SKM-1 treated with dmso at 0.1 percent for 144 hours (cell line): Measurements from ENCODE around the gene FANCM.
"Not testable (repeated sequence)": the region's sequence is repeated elsewhere in the genome, so short reads cannot be mapped to it uniquely, and the experiment has no call there.

ENCODE experiments used
- DNase-seq: peaks from one replicate; lab custom pipeline; 2025; ENCODE audit not compliant: unreplicated experiment; lab: John Stamatoyannopoulos, UW

FANCM gene

GRCh38 chr14:45142083-45142482, 6.4 kb downstream of the FANCM start:
- DNase-seq: not testable (repeated sequence)

- DNase-seq: no peak
These were observed 8.9 kb downstream of the FANCM start for GRCh38 chr14:45144658-45145057.

DNA sequence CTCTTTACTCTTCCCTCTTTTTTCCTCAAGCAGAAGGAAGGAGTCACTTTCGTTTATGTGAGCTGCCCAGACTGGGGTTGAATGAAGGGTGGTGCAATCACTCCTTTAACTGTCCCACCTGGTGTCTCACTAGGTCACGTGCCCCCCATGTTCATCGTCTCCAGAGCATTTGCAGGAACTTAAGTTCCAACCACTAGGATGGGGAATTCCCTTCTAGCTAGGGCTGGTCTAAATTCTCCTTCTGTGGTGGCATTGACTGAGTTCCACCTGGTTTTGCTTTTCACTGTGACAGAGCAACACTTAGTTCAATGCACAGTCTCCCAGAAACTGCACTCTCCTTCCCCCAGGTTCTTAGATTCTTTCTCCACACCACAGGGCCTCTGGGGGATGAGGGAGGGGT, 9.5 kb downstream of the FANCM start:
- no peak for DNase-seq

DNA sequence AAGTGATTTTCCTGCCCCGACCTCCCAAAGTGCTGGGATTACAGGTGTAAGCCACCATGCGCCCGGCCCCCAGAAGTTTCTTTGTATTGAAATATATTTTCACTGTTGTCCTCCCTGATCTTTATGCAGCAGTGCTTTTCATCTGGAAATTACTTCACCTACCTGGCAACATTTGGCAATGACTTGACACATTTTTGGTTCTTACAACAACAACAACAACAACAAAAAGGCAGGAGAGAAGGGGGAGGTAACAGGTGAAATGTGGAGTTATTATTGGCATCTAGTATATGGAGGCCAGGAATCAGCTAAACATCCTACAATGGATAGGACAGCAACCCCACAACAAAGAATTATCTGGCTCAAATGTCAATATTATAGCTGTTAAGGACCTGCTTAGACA, 13.9 kb downstream of the FANCM start:
- no peak for DNase-seq

GRCh38 chr14:45150386-45150890, 14.7 kb downstream of the FANCM start:
- DNase-seq: no peak

GRCh38 chr14:45156067-45156466, 20.3 kb downstream of the FANCM start:
- no peak for DNase-seq

DNA sequence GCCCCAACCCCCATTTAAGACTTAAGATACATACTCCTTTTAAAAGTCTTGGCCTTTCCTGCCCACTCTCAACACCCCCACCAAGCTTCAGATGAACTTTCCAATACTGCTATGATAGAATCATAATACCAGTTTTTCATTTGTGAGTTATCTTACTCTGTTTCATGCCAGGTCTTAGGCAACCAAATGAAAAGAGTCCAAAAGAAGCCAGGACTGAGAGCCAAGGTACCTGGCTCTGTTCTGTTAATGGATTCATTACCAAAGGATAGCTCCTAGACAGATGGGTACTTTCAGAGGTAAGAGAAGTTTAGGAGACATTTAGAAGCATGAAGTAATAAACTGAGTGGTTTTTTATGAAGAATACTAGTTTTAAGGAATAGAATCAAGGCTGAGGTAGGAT, 34.2 kb downstream of the FANCM start:
- DNase-seq: no peak

GRCh38 chr14:45177076-45177475, 41.3 kb downstream of the FANCM start:
- DNase-seq: no peak

DNA sequence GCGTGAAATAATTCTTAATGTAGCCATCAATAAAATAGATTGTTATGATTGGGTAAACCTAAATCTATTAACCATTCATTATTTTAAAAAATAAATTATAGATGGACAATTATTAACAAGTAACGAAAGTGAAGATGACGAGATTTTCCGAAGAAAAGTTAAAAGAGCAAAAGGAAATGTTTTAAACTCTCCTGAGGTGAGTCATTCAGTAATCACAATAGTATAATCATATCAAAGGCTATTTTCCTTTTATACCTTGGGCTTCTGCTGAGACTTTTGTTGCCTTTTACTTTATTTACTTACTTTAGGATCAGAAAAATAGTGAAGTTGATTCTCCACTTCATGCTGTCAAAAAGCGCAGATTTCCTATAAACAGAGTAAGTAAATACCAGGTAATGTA, 45.6 kb downstream of the FANCM start:
- no peak for DNase-seq

- no peak for DNase-seq
These were observed 46.1 kb downstream of the FANCM start for GRCh38 chr14:45181806-45182205.

- no peak for DNase-seq
These were observed 49.5 kb downstream of the FANCM start for GRCh38 chr14:45185100-45185814.

DNA sequence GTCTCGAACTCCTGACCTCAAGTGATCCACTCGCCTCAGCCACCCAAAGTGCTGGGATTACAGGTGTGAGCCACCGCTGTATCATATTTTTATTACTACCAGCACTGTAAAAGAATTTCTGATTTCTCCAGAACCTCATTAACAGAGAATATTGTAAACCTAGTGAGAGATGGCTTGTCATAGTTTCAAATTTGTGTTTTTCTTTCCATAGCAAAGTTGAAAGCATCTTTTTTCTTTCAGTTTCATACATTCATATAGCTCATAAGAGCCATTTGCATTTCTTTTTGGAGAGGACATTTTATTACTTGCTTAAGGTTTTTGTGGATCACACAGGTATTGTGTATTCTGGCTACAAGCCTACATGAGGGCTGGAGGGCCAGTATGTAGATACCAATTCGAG, 59.2 kb downstream of the FANCM start:
- DNase-seq: no peak

DNA sequence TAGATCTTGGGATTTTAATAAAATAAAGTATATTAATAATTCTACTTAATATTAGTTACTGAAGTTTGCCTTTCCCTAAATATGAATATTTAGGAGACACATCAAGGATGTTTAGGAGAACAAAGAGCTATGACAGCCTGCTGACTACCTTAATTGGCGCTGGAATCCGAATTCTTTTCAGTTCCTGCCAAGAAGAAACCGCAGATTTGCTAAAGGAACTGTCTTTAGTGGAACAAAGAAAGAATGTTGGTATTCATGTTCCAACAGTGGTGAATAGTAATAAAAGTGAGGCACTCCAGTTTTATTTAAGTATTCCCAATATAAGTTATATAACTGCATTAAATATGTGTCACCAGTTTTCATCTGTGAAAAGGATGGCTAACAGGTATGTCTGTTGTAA, 62.8 kb downstream of the FANCM start:
- no peak for DNase-seq

DNA sequence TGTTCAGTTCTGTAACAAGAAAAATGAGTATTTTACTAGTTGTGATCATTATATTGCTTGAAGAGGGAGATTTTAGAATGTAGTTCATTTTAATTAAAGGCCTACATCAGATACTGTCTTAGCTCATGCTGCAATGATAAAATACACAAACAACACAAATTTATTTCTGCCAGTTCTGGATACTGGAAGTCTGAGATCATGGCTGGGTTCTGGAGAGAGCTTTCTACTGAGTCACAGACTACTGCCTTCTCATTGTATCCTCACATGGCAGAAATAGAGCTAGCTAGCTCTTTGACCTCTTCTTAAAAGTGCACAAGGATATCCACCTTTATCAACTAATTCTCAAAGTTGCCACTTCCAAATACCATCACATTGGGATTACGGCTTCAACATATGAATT, 63.5 kb downstream of the FANCM start:
- DNase-seq: no peak

DNA sequence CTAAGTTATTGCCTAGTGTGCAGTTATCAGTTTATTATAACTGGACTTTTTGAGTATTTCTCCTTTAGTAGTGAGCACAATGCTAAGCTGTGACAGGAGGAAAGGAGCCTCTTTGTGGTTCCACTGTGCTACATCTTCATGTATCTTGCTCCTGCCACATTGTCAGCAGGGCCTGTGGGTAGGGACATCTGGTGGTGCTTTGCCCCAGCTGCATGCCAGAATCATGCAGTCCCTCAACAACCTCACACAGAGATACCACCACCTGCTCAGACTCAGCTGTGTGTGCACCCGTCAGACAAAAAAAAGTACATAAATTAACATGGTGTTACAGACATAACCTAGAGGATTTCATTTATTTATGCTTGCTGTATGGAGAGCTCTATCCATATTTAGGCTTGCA, 66.2 kb downstream of the FANCM start:
- no peak for DNase-seq

DNA sequence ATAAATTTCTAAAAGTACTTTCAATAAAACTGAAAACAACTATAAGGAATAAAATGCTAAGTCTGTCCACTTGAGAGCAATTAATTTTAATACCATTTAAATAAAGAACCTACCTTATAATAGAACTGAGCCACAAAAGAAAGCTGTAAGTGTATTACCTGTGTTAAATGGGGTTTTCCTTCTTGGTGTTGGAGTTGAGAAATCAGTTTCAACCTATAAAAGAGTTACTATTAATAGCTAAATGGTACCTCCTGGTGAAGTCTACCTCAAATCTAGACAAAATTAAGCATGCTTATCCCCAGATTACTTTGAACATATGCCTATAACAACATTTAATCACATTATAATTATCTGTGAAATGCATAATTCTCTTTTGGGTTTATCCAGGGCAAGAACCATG, 68.5 kb downstream of the FANCM start:
- DNase-seq: no peak

DNA sequence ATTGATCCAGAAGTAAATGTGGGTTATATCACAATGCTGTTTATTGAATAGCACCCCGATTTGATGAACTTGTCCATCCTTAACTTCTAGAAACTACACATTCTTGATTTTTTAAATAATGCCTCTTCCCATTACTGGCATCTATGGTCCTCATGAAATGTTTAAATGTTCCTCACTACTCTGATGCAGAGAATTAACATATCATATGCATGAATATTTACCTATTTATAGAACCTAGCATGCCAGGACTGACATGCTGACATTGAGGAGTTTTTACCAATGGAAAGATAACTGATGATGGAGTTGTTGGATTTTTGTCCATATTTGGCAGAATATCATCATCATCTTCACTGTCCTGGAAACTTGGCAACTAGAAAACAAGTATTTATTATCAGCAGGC, 74.4 kb downstream of the FANCM start:
- no peak for DNase-seq

DNA sequence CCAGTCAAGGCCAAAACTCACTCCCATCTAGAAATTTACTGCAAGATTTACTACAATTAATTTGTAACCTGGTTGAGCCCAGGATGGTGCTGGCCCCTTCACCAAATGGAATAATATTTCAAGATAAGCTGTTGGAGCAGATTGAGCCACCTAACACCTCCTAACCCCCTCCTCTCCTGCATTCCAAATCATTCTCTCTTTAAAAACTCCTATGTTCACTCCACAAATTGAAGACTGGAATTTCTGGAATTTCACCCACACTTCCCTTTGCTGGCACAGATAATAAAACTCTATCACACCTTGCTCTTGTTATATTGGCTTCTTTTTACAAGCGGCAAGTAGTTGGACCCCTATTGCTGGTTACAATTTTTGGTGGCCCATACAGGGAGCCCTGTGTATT, 75.6 kb downstream of the FANCM start:
- DNase-seq: no peak

DNA sequence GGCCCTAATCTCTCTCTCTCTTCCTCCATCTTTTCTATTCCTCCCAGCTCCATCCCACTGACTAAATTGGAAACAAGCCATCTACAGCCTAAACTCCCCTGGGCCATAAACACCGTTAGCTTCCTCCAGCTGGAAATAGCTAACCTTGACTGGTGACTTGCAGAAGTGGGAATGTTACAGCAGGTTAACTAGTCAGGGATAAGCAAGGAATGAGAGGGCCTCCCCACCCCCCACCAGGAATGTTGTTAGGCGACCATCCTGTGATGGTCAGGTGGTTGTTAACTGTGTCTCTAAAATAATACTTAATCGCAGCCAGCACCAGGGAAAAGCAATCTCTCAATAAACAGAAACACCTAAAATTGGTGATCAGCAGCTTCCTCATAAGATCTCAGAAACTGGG, 76.5 kb downstream of the FANCM start:
- no peak for DNase-seq

DNA sequence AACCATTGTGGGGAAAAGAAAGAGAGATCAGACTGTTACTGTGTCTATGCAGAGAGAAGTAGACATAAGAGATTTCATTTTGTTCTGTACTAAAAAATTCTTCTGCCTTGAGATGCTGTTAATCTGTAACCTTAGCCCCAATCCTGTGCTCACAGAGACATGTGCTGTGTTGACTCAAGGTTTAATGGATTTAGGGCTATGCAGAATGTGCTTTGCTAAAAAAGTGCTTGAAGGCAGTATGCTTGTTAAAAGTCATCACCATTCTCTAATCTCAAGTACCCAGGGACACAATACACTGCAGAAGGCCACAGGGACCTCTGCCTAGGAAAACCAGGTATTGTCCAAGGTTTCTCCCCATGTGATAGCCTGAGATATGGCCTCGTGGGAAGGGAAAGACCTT, 78.0 kb downstream of the FANCM start:
- not testable (repeated sequence) for DNase-seq

DNA sequence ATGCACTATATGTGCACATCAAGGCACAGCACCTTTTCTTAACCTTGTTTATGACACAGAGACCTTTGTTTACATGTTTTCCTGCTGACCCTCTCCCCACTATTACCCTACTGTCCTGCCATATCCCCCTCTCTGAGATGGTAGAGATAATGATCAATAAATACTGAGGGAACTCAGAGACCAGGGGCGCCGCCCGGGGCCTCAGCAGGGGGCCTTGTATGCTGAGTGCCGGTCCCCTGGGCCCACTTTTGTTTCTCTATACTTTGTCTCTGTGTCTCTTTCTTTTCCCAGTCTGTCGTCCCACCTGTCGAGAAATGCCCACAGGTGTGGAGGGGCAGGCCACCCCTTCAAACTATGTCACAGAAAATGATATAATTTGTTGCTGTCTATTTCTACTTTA, 78.6 kb downstream of the FANCM start:
- not testable (repeated sequence) for DNase-seq

GRCh38 chr14:45222485-45223262, 86.9 kb downstream of the FANCM start:
- no peak for DNase-seq
